GM12878 (cell line): Measurements from ENCODE around the gene NCMAP.

ENCODE experiments used
- FOXM1 ChIP-seq: IDR thresholded peaks from 2 replicates; pipeline ENCODE4 v1.6.1; 2012; ENCODE audit warnings: low read depth, mild to moderate bottlenecking, inconsistent platforms, low read length, moderate library complexity
- MXI1 ChIP-seq: fragments of 150-350 bp; IDR thresholded peaks from 2 replicates; pipeline ENCODE4 v1.6.1; 2011; ENCODE audit warnings: low read depth, mild to moderate bottlenecking, inconsistent platforms, low read length, improper control_type of control experiment
- TF ChIP-seq, protein P1 (sequence below): fragments of 450-650 bp; formaldehyde crosslinking; IDR thresholded peaks from 2 replicates; pipeline ENCODE4 v1.4.0; 2022; ENCODE audit warnings: mild to moderate bottlenecking, moderate library complexity

DNA sequence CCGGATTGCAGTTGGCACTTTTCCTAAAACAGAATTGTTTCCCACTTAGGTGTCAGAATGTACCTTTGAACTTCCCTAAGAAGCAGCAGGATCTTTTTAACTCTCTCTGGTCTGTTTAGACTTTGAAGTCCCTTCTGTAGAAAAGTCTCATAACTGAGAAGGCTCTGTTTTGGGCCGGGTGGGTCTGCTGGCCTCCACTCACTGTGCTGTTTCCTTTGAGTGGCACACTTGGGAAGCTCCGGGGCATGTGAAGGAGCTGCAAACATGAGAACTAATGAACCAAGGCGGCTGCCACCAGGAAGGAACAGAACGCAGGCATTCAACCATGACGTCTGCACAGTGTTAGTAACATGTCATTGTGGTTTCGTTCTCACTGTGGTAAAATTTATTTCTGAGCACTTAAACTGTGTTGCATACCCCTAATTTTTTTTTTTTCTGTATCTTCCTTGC is 19.5 kb upstream of the NCMAP start:
- TF ChIP-seq, protein P1, sequence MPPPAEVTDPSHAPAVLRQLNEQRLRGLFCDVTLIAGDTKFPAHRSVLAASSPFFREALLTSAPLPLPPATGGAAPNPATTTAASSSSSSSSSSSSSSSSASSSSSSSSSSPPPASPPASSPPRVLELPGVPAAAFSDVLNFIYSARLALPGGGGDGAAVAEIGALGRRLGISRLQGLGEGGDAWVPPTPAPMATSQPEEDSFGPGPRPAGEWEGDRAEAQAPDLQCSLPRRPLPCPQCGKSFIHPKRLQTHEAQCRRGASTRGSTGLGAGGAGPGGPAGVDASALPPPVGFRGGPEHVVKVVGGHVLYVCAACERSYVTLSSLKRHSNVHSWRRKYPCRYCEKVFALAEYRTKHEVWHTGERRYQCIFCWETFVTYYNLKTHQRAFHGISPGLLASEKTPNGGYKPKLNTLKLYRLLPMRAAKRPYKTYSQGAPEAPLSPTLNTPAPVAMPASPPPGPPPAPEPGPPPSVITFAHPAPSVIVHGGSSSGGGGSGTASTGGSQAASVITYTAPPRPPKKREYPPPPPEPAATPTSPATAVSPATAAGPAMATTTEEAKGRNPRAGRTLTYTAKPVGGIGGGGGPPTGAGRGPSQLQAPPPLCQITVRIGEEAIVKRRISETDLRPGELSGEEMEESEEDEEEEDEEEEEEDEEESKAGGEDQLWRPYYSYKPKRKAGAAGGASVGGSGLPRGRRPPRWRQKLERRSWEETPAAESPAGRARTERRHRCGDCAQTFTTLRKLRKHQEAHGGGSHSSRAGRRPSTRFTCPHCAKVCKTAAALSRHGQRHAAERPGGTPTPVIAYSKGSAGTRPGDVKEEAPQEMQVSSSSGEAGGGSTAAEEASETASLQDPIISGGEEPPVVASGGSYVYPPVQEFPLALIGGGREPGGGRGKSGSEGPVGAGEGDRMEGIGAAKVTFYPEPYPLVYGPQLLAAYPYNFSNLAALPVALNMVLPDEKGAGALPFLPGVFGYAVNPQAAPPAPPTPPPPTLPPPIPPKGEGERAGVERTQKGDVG (CRISPR knock-in tag) = no peak
- TF ChIP-seq FOXM1 (no peak), MXI1 (no peak)
